Esophagus (tissue), 2 donors: ENCODE data around the gene WDR1. TPM values are rescaled to one million over a fixed set of nuclear protein-coding genes. Genes with fewer than 3 reads are reported as not detected.

Experiments
- H3K27ac ChIP-seq, 2 donors: one replicate each; pipeline ENCODE4 v1.5.1; 2013; ENCODE audit warnings: low read depth in 2 of 2, mild to moderate bottlenecking in 2 of 2, inconsistent platforms in 1 of 2, low read length in 1 of 2, moderate library complexity in 1 of 2
- H3K27me3 ChIP-seq, 2 donors: one replicate each; pipeline ENCODE4 v1.6.1; 2013; ENCODE audit warnings: low read length in 2 of 2, control low read depth in 1 of 2, mild to moderate bottlenecking in 1 of 2; ENCODE audit not compliant: insufficient read depth in 2 of 2, control insufficient read depth in 1 of 2
- H3K36me3 ChIP-seq, 2 donors: one replicate each; pipeline ENCODE4 v1.6.1; 2013; ENCODE audit warnings: low read length in 1 of 2; ENCODE audit not compliant: control insufficient read depth in 2 of 2, insufficient read depth in 2 of 2
- H3K4me1 ChIP-seq, 2 donors: one replicate each; pipeline ENCODE4 v1.6.1; 2013; ENCODE audit warnings: low read length in 1 of 2; ENCODE audit not compliant: control insufficient read depth in 2 of 2, insufficient read depth in 2 of 2
- H3K4me3 ChIP-seq, 2 donors: one replicate each; pipeline ENCODE4 v1.5.1; 2013; ENCODE audit warnings: low read length in 2 of 2, mild to moderate bottlenecking in 2 of 2, low read depth in 1 of 2, moderate library complexity in 1 of 2
- H3K9me3 ChIP-seq, 2 donors: one replicate each; pipeline ENCODE4 v1.6.1; 2013; ENCODE audit warnings: mild to moderate bottlenecking in 2 of 2, low read depth in 1 of 2, low read length in 1 of 2, moderate library complexity in 1 of 2; ENCODE audit not compliant: control insufficient read depth in 2 of 2, insufficient read depth in 1 of 2
- WGBS, 2 donors: extraction: QIAGEN DNeasy Blood & Tissue Kit; methylation state at CpG; one replicate each; pipeline ENCODE4 v1.1.7; 2013; 5-methylcytosine and 5-hydroxymethylcytosine counted together
- polyA plus RNA-seq, 2 donors: library from polyadenylated mRNA; stranded (reverse); fragments of 200-250 nt; gene quantifications; one replicate each; pipeline ENCODE4 v1.2.3, GENCODE V29; 2013
- donor health status: healthy with polysubstance abuse.
- donor health status: Bipolar disorder and iron deficiency.

WDR1 gene
- polyA plus RNA-seq, 2 donors: 73.8 to 170 TPM

DNA sequence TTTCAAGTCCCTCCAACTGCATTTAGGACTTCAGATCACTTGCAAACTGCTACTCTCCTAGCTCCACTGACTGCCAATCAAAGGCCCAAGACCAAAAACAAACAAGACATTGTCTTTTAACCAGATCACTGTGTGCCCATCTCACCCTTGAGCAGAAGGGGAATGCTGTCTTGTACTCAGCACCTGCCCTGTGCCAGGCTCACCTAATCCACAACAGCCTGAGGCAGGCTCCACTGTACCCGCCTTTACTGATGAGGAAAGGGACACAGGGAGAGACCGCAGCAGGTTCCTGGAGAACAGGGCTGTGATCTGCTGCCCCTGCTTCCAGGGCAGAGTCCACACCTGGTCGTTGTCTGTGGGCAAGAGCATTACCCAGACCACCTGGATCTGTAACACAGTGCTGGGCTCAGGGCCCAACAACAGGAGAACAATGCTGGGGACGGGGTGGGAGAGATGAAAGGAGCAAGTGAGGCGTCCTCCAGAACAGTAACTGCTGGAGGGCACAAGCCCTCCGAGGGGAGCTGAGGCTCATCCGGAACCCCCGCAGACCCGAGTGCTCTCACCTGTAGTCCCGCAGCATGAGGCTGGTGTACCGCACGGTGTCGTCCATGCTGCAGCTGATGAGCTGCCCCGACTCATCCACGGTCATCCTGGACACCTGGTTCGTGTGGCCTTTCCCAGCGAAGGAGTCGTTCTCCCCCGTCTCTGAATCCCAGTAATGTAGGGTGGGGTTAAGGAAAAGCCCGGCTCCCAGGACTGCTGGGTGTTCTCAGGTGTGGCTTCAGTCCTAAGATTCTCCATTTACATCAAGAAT lies 33.9 kb downstream of the WDR1 start:
- Histone ChIP-seq H3K4me3 (no peak overlapping the region), H3K27me3 (no peaks in the 10 kb centered on the region), H3K27ac (no peak overlapping the region), H3K9me3 (no peaks in the 10 kb centered on the region), H3K36me3 (peaks cover 64 to 94% of the 10 kb centered on the region in 2 donors), H3K4me1 (peaks cover 0 to 5% of the 10 kb centered on the region in 2 donors)
- WGBS, 2 donors: 92 to 94% methylated on average over 20 of the region's 20 CpGs

DNA sequence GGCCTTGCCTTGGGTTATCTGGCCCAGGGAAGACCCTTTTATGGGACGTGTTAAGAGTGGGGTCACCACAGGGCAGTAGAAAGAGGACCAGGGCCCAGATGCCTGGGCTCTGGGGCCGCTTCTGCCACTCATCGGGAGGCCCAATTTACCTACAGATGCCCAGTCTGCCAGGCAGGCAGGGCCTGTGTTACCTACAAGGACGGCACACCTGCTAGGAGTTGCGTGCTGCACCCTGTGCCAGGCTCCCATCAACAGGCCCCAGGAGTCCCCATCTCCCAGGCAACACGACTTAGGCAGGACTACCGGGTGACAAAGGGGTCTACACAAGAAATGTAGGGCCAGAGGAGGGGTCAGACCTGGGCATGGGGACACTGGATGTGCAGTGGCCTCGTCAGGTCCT lies 34.6 kb downstream of the WDR1 start:
- WGBS, 2 donors: 86 to 92% methylated on average over 8 of the region's 8 CpGs
- Histone ChIP-seq H3K4me1 (peaks cover 0 to 5% of the 10 kb centered on the region in 2 donors), H3K9me3 (no peaks in the 10 kb centered on the region), H3K27ac (no peak overlapping the region), H3K36me3 (peaks cover 60 to 94% of the 10 kb centered on the region in 2 donors), H3K27me3 (no peaks in the 10 kb centered on the region), H3K4me3 (no peak overlapping the region)

DNA sequence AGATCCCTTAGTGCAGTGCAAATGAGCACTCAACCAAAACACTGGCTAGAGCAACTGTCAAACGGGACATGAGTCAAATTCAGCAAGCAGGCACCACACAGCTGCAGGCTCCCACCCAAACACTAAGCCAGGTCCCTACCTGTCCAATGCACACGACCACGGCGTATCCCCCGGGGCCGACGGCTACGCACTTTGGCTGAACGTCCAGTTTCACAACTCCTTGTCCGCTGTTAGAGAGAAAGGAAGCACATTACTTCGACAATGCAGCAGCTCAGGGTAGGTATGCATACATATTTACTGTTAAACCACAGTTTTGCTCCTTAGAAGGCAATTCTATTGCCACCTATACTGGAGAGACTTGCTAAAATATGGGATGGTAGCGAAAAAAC lies 35.4 kb downstream of the WDR1 start:
- no peak overlapping the region for H3K27ac ChIP-seq
- H3K4me3 ChIP-seq: no peak overlapping the region
- H3K27me3 ChIP-seq: no peaks in the 10 kb centered on the region
- peaks cover 0 to 5% of the 10 kb centered on the region in 2 donors for H3K4me1 ChIP-seq
- H3K9me3 ChIP-seq: no peaks in the 10 kb centered on the region
- peaks cover 60 to 93% of the 10 kb centered on the region in 2 donors for H3K36me3 ChIP-seq
- 87 to 93% methylated on average over 12 of the region's 12 CpGs for WGBS, 2 donors

DNA sequence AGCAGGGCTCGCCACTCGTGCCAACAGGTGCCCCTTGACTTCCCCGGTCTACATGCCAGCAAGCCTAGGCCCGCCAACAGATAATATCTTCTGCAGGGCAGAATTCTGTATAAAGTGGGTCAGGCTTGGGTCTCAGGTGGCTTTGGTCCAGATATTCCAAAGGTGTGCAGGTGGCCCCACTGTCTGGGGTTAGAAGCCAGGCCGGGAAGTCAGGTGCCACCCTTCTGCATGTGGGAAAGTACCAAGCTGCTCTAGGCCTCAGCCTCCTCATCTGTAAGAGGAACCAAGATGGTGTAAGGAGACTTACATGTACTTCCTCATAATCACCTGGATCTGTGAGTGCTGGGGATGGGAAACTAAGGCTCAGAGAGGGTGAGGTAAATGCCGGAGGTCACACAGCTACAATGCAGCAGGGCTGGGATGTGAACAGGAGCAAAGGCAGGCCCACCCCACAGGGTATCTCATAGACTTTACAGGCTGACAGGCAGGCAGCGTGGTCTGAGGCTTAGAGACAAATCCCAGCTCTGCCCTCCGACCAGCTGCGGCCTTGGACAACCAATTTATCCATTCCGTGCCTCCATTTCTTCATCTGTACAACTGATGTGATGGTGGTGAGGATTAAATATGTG lies 35.9 kb downstream of the WDR1 start:
- H3K36me3 ChIP-seq: peaks cover 57 to 93% of the 10 kb centered on the region in 2 donors
- WGBS, 2 donors: 89 to 92% methylated on average over 10 of the region's 10 CpGs
- H3K4me1 ChIP-seq: peaks cover 0 to 5% of the 10 kb centered on the region in 2 donors
- H3K27me3 ChIP-seq: no peaks in the 10 kb centered on the region
- no peak overlapping the region for H3K27ac ChIP-seq
- no peaks in the 10 kb centered on the region for H3K9me3 ChIP-seq
- H3K4me3 ChIP-seq: no peak overlapping the region

DNA sequence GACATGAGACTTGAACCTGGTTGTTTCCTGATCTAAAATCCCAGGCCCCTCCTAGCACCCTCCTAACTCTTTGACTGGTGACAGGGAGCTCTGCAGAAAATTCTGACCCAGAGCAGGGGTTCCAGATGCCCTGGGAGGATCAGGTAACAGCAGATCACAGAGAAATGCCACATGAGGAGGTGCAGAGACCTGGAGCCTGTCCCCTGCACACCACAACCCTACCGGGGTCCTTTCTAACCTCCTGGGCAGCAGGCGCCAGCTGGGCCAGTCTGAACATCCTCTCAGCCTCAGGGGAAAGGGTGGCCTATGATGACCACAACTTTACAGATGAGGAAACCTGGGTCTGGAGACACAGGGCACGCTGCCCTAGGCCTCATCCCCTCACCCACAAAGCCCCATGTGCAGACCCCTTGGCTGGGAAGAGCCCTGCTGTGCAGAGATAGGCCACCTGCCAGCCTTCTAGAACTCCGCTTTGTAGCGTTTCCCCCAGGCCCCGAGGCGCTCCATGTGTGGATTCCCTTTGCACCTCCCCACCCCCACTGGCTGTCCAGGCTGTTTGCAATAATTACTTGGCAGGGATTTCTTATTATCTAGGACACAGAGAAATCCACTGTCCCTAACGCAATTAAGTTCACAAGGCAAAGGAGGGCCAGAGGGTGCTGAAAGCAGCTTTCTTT lies 36.5 kb downstream of the WDR1 start:
- peaks cover 53 to 91% of the 10 kb centered on the region in 2 donors for H3K36me3 ChIP-seq
- peaks cover 0 to 5% of the 10 kb centered on the region in 2 donors for H3K4me1 ChIP-seq
- H3K27me3 ChIP-seq: no peaks in the 10 kb centered on the region
- H3K9me3 ChIP-seq: no peaks in the 10 kb centered on the region
- H3K4me3 ChIP-seq: no peak overlapping the region
- 82 to 83% methylated on average over 8 of the region's 8 CpGs for WGBS, 2 donors
- no peak overlapping the region for H3K27ac ChIP-seq

DNA sequence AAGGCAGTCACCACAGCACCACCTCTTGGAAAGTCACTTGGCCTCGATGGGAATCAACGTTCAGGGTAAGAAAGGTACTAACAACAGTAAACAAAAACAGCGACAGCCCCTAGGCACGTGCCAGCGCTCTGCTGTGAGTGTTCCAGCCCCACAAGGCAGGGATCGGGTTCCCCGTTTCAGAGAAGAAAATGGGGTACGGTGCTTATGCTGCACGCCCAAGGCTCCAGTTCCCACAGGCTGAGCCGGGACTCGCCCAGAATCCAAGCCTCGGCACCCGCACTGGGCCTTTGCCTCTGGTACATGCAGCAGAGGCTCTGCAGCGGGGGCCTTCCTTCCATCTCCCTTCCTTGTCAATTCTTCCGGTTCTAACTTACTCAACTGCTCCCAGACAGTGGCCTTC lies 37.3 kb downstream of the WDR1 start:
- Histone ChIP-seq H3K9me3 (no peaks in the 10 kb centered on the region), H3K4me1 (peaks cover 0 to 5% of the 10 kb centered on the region in 2 donors), H3K27ac (no peak overlapping the region), H3K4me3 (no peak overlapping the region), H3K27me3 (no peaks in the 10 kb centered on the region), H3K36me3 (peaks cover 52 to 89% of the 10 kb centered on the region in 2 donors)
- 80 to 82% methylated on average over 13 to 15 of the region's 15 CpGs for WGBS, 2 donors

DNA sequence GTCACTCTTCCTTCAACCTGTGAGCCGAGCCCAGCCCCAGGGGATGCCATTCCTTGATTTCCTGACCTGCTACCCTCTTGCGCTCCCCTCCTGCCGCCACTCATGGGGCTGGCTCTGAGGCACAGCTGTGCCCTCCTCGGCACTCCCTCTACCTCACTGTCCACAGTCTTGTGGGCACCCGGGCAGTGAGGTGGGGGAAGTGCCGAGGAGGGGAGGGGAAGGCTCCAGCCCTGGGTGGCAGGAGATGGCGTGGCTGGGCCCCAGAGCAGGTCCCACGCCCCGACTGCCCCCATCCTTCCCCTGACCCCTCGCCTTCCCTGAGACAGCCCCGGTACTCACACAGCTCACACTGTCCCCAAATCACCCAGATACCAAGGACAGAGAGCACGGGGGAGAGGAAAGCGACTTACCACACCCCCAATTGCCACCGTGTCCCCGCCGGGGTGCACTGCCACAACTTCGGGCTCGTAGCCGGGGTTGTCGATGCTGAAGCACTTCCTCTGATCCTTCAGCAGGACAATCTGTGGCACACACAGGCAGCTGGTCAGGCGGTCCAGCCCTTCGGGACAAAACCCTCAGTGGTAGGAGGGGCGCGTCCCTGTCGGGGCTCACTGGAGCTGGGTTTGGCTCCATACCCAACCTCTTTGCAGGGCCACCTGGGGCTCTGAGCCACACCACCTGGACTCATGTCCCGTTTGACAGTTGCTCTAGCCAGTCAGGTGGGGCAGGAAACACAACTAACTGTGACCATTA lies 37.9 kb downstream of the WDR1 start:
- no peak overlapping the region for H3K27ac ChIP-seq
- peaks cover 46 to 88% of the 10 kb centered on the region in 2 donors for H3K36me3 ChIP-seq
- H3K27me3 ChIP-seq: no peaks in the 10 kb centered on the region
- H3K9me3 ChIP-seq: no peaks in the 10 kb centered on the region
- WGBS, 2 donors: 87 to 88% methylated on average over 26 of the region's 26 CpGs
- H3K4me1 ChIP-seq: peaks cover 0 to 5% of the 10 kb centered on the region in 2 donors
- no peak overlapping the region for H3K4me3 ChIP-seq

DNA sequence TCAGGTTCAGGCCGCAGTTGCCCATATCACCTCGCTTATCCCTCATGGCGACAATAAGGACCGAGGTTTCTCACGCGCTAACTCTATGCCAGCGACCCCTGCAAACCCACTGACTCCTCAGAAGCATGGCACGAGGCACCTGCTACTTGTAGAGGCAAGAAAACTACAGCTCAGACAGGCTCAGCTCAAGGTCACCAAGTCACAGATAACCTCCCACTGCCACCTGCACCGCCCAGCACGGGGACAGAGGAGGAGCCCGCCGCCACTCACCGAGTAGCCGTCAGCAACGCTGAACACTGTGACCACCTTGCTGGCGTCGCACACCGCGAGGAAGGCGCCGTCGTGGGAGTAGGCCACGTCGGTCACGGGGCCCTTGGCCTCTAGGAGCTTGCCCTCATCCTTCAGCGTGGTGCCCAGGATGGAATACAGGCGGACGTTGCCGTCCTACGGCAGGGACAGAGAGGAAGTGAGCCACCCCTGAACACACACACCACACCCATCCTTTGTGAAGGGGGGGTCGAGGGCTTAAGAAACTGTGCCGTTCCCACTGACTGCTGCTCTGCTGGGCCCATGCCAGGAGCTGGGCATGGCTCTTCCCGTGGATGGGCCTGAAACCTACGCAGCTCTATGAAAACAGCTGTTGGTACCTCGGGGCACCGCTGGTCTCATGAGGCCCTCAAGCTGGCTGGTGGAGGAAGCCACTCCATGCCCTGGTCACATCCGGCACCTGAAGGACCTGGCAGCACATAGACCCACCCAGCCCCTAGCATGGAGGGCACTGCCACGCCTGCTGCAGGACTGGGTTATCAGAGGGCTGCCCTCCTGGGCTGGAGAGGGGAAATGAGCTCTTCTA lies 38.9 kb downstream of the WDR1 start:
- peak overlapping the region in 1 of 2 donors; percentile 33 for H3K27ac ChIP-seq
- peaks cover 43 to 78% of the 10 kb centered on the region in 2 donors for H3K36me3 ChIP-seq
- H3K4me3 ChIP-seq: no peak overlapping the region
- WGBS, 2 donors: 78 to 85% methylated on average over 38 of the region's 38 CpGs
- peaks cover 0 to 3% of the 10 kb centered on the region in 2 donors for H3K4me1 ChIP-seq
- H3K27me3 ChIP-seq: no peaks in the 10 kb centered on the region
- no peaks in the 10 kb centered on the region for H3K9me3 ChIP-seq
